Testis (tissue), 3 donors: ENCODE measurements around the gene CSRP2. TPM values are rescaled to one million over a fixed set of nuclear protein-coding genes. Genes with fewer than 3 reads are reported as not detected.

Experiments used
- DNase-seq: peaks from one replicate; pipeline ENCODE4 v3.0.0-alpha.2; 2019
- H3K27ac ChIP-seq, 2 donors: fragments of 200-600 bp; sonication (generic); one replicate each; pipeline ENCODE4 v1.5.1; 2019
- H3K27me3 ChIP-seq: fragments of 200-600 bp; sonication (generic); one replicate; pipeline ENCODE4 v1.5.1; 2019
- H3K36me3 ChIP-seq: fragments of 200-600 bp; sonication (generic); one replicate; pipeline ENCODE4 v1.5.1; 2017; ENCODE audit warnings: low read depth; ENCODE audit errors: missing control alignments
- H3K4me1 ChIP-seq: fragments of 200-600 bp; sonication (generic); one replicate; pipeline ENCODE4 v1.5.1; 2019
- H3K4me3 ChIP-seq, 2 donors: fragments of 200-600 bp; sonication (generic); one replicate each; pipeline ENCODE4 v1.5.1; 2017 to 2019
- H3K9me3 ChIP-seq: fragments of 200-600 bp; sonication (generic); one replicate; pipeline ENCODE4 v1.5.1; 2017
- POLR2A ChIP-seq: fragments of 450-650 bp; IDR thresholded peaks from one replicate; pipeline ENCODE4 v1.6.1; 2017; ENCODE audit warnings: antibody characterized with exemption, mild to moderate bottlenecking, moderate library complexity
- WGBS, 2 donors: methylation state at CpG; one replicate each; pipeline ENCODE4 v1.1.5; 2018; 5-methylcytosine and 5-hydroxymethylcytosine counted together
- intact Hi-C: fragments of 100-400 bp; cut with DNase I; formaldehyde crosslinking; loops from one replicate; pipeline ENCODE4 v1.15.1; 2023; ENCODE audit warnings: low total_unique reads
- polyA plus RNA-seq: library from polyadenylated mRNA; stranded (reverse); fragments of 350-450 nt; fragmentation: Illumina TruSeq; extraction: RNeasy Lipid Tissue Mini Kit (QIAGEN cat#74804); gene quantifications from one replicate; pipeline ENCODE4 v1.2.3, GENCODE V29; 2014; ENCODE audit warnings: low read depth, low replicate concordance; ENCODE audit not compliant: insufficient read depth
- total RNA-seq, 2 donors: library from RNA; depleted of rRNA; stranded (reverse); fragments of >200 nt; gene quantifications; one replicate each; pipeline ENCODE4 v1.2.3, GENCODE V29; 2016
- TF ChIP-seq, protein P1 (sequence below), 3 experiments: fragments of 450-650 bp in 2 of 3; fragments of 200-600 bp in 1 of 3; sonication (generic) in 1 of 3; IDR thresholded peaks; one replicate each; pipeline ENCODE4 v1.5.1; 2016 to 2019; ENCODE audit warnings: antibody characterized with exemption in 3 of 3, mild to moderate bottlenecking in 2 of 3, moderate library complexity in 1 of 3

CSRP2 gene
- total and polyA plus RNA-seq, 3 donors from 2014 or later, result 14.0 to 54.9 (median 20.1) TPM

DNA sequence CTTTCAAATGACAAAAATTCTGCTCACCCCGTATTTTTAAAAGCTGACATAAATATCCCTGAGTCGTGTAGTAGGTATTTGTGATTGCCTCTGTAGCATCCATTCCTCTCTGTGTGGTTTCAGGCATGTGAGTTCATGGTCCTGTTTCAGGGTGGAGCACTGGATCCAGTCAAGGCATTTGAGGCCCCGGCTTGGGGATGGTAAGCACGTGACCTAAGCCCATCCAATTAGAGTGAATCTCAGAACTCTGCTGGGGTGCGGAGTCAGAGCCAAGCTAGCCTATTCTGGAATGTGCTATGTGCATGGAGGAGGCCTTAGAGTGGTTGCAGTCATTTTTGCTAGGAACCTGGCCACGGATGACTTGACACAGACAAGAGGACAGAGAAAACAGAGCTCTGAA lies 4.3 kb upstream of the CSRP2 start:
- DNase-seq, result no peak
- H3K27ac ChIP-seq, result no peak overlapping the region
- H3K4me3 ChIP-seq, result no peak overlapping the region
- H3K4me1 ChIP-seq, result no peaks in the 10 kb centered on the region
- TF ChIP-seq, protein P1, sequence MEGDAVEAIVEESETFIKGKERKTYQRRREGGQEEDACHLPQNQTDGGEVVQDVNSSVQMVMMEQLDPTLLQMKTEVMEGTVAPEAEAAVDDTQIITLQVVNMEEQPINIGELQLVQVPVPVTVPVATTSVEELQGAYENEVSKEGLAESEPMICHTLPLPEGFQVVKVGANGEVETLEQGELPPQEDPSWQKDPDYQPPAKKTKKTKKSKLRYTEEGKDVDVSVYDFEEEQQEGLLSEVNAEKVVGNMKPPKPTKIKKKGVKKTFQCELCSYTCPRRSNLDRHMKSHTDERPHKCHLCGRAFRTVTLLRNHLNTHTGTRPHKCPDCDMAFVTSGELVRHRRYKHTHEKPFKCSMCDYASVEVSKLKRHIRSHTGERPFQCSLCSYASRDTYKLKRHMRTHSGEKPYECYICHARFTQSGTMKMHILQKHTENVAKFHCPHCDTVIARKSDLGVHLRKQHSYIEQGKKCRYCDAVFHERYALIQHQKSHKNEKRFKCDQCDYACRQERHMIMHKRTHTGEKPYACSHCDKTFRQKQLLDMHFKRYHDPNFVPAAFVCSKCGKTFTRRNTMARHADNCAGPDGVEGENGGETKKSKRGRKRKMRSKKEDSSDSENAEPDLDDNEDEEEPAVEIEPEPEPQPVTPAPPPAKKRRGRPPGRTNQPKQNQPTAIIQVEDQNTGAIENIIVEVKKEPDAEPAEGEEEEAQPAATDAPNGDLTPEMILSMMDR (IDR thresholded peaks at IDR 0.05), result no peak
- TF ChIP-seq POLR2A, result no peak
- intact Hi-C loops, result no loop called here
- H3K27me3 ChIP-seq, result no peaks in the 10 kb centered on the region
- H3K9me3 ChIP-seq, result no peaks in the 10 kb centered on the region
- 88 to 89% methylated on average over 6 of the region's 6 CpGs for WGBS, 2 donors
- H3K36me3 ChIP-seq, result no peaks in the 10 kb centered on the region

DNA sequence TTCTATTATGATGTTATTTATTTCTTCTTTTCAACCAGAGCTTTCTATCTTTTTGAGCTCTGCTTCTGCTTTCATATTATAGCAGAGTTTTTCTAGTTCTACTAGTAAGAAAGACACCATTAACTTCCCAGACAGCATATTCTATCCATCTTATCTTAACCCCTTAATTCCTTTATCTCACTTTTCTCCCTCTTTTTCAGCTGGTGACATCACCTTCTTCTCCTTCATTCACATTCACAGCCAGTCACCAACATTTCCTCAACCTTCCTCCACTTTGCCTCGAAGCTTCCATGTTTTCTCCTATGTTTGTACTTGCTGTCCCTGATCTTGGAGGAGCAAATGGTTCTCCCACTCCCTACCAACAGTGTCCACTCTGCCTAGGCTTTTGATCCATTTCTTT lies 3.5 kb upstream of the CSRP2 start:
- no peak overlapping the region for H3K4me3 ChIP-seq
- H3K27ac ChIP-seq, result no peak overlapping the region
- H3K36me3 ChIP-seq, result no peaks in the 10 kb centered on the region
- WGBS, 2 donors, result 81 to 100% methylated on average over 1 of the region's 1 CpG
- TF ChIP-seq POLR2A, result no peak
- TF ChIP-seq, protein P1 (IDR thresholded peaks at IDR 0.05), result no peak
- H3K27me3 ChIP-seq, result no peaks in the 10 kb centered on the region
- intact Hi-C loops, result no loop called here
- no peak for DNase-seq
- no peaks in the 10 kb centered on the region for H3K4me1 ChIP-seq
- no peaks in the 10 kb centered on the region for H3K9me3 ChIP-seq

DNA sequence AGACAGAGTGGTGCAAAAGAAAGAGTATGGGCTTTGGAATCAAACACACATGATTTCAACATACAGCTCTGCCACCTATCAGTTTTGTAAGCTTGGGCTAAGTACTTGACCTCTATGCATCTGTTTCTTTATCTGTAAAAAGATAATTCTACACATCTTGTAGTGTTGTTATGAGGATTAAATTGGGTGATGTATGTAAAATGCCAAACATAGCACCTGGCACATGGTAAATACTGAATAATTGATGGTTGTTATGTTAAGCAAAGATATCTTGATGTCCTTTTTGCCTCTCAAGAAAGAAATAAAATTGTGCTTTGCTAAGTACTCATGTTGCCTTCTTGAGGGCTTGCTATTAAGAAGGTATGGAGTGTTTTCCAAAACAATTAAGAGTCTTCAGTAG lies 2.3 kb upstream of the CSRP2 start:
- DNase-seq, result no peak
- Histone ChIP-seq H3K4me1 (no peaks in the 10 kb centered on the region), H3K27ac (no peak overlapping the region), H3K4me3 (no peak overlapping the region), H3K27me3 (no peaks in the 10 kb centered on the region), H3K36me3 (no peaks in the 10 kb centered on the region), H3K9me3 (no peaks in the 10 kb centered on the region)
- intact Hi-C loops, result no loop called here
- TF ChIP-seq POLR2A, result no peak
- TF ChIP-seq, protein P1 (IDR thresholded peaks at IDR 0.05), result no peak

DNA sequence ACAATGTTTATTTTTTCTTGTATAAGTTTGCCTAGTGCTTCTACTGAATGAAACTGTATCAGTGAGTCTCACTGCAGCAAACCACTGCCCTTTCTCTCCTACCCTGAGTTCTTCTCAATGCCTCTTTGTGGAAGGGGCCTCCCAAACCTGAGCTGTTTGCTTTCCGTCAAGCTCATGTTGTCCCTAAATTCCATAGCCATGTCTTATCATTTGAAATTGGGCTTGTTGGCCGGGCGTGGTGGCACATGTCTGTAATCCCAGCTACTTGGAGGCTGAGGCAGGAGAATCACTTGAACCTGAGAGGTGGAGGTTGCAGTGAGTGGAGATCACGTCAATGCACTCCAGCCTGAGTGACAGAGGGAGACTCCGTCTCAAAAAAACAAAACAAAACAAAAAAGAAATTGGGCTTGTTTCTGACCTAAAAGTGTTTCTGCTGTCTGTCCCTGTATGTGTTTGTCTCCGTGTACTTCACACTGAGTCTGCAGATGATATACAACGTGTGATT lies 1.8 kb upstream of the CSRP2 start:
- 82 to 91% methylated on average over 7 of the region's 7 CpGs for WGBS, 2 donors
- no peaks in the 10 kb centered on the region for H3K4me1 ChIP-seq
- H3K27me3 ChIP-seq, result no peaks in the 10 kb centered on the region
- TF ChIP-seq POLR2A, result no peak
- TF ChIP-seq, protein P1 (IDR thresholded peaks at IDR 0.05), result no peak
- no peaks in the 10 kb centered on the region for H3K9me3 ChIP-seq
- intact Hi-C loops, result no loop called here
- no peak for DNase-seq
- no peaks in the 10 kb centered on the region for H3K36me3 ChIP-seq
- H3K27ac ChIP-seq, result no peak overlapping the region
- no peak overlapping the region for H3K4me3 ChIP-seq

DNA sequence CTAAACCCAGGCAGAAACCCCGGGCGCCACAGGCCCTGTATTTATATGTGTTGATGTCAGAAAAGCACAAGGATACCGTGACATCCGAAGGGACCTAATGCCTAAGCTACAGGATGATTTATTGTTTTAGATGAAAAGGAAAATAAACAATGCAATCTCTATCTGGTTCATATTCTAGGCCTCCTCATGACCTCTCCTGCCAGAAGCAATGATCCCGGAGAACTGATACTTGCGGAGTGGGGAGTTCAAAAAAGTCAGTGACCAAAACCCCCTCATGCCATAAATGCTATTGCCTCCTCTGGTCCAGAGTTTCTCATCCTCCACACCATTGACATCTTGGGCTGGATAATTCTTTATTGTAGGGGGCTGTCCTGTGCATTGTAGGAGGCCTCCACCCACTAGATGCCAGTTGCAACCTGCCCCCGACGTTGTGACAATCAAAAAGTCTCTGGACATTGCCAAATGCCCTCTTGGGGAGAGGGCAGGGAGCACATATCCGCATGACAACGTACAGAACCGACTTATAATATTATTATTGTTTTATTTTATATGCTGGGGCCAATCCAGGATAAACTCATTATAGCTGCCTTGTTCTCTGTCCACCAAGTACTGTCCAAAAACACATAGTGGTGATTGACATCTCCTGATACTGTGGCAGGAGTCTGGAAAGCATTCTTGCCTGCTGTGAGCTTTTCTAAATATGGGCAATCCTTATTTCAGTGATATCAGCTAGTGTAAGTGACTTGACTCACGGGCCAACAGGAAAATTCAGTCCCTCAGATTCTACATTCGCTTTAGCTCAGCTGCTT lies 1.1 kb upstream of the CSRP2 start:
- DNase-seq, result no peak
- intact Hi-C loops, result no loop called here
- H3K4me1 ChIP-seq, result no peaks in the 10 kb centered on the region

More for the DNA sequence above, 1.1 kb upstream of the CSRP2 start:
- Histone ChIP-seq H3K27me3 (no peaks in the 10 kb centered on the region), H3K9me3 (no peaks in the 10 kb centered on the region), H3K36me3 (no peaks in the 10 kb centered on the region), H3K4me3 (peak overlapping the region; percentile 69 to 70), H3K27ac (peak overlapping the region; percentile 48 to 80)
- no peak for TF ChIP-seq POLR2A
- TF ChIP-seq, protein P1 (IDR thresholded peaks at IDR 0.05), result no peak
- WGBS, 2 donors, result 50 to 60% methylated on average over 13 of the region's 13 CpGs
